ENCODE data around the gene ATG13.

Gene ATG13

GRCh38 chr11:46677169-46677568 is 59.8 kb downstream of the ATG13 start:
- no peak for DNase-seq

DNA sequence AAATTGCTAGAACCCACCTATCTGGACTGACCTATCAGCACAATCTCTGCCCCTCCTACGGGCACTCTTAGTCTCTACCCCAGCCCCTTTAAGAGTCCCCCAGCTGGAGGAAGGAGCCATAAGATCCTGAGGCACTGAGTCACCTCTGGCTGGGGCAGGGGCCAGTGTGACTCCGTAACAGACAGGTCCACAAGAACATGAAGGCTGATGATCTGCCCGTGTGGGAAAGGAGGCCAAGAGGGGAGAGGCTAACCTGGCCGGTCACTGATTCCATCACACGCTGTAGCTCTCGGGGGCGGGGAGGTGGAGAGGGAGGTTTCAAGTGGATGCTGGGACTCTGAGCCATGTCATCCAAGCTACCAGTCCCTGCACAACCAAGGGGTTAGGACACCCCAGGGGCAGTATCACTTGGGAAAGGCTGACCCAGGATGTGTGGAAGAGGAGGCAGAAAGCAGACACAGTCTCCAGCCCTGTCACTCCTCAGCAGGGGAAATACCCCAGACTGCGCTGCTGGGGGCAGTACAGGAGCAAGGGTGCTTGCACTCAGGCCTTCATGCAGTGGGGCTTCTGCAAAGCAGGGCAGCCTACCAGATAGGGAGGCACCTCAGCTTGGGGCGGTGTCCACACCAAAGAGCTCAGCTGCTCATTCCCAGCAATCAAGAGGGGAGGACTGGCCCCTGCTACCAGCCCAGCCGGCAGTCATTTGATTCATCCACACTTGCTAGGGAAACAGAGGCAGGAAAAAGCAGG is 60.8 kb downstream of the ATG13 start:
- DNase-seq, result no peak

- DNase-seq, result no peak
These were observed 61.4 kb downstream of the ATG13 start for GRCh38 chr11:46678741-46679130.

DNA sequence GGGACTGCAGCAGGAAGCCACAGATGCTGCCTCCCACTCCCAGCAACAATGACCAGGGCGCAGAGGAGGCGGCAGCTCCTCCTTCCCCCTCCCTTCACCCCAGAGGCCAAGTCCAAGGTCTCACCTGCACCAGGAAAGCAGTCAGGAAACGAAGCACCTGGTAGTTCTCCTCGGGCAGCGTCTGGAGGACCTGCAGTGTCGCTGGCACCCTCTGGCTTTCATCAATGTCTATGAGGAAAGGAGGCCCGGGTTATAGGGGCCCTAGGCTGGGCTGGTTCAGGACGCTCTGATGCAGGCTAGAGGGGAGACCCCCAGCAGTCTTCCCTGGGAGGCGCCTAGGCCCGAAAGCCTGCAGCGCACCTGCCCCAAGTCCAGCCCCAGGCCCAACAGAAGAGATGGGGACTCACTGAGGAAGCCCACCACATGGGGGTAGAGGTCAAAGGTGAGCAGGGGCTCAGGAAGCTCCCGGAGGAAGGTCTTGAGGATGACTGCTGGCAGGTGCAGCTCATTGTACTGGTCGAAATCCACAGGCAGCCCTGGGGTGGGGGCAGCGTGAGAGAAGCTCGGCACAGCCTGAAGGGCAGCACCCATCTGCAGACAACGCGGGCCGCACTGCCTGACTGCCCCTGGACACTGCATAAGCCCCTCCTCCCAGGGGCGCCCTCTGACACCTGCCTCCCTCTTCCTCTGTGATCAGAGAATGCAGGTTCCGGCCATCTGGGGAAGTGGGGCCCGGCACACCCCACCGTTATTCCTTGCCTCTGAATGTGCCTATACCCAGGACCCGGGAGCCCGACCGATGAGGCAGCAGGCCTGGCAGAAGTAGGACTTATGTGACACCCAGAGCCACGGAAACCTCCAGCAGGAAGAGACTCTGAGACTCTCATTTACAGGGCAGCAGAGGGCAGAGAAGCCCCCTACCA is 62.1 kb downstream of the ATG13 start:
- DNase-seq, result no peak

- DNase-seq, result no peak
These were observed 62.9 kb downstream of the ATG13 start for GRCh38 chr11:46680164-46680760.

DNA sequence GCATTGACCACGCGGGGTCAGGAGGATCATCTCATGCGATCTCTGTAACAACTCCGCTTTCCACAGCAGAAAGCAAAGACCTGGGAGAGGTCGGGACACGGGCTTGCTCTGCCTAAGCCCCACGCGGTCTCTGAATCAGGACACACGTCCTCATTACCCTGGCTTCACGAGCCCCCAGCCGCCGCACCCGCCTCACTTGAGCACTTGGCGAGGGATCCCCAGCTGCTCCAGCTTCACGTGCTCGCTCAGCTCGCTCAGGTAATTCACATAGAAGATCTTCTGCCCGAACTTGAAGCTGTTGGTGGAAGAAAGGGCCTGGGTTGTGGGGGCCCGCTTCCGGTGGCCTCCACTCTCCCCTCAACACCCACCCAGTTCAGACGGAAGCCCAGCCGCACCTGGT is 63.5 kb downstream of the ATG13 start:
- no peak for DNase-seq

DNA sequence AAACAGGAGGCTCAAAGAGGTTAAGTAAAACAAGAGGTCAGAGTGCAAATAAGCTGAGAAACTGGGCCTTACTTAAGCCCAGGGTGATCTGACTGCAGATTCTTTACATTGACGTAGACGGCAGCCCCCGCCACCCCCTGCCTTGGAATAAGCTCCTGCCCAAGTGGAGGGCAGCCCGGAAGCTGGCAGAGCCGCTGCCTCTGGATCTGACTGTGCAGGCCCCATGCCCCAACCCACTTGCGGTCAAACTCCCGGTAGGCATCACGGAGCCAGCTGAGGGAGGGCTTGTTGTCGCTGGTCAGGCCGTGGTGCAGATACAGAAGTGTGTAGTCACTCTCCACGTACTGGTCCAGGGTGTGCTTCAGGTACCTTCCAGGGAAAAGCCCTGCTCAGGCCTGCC is 64.5 kb downstream of the ATG13 start:
- DNase-seq, result no peak

DNA sequence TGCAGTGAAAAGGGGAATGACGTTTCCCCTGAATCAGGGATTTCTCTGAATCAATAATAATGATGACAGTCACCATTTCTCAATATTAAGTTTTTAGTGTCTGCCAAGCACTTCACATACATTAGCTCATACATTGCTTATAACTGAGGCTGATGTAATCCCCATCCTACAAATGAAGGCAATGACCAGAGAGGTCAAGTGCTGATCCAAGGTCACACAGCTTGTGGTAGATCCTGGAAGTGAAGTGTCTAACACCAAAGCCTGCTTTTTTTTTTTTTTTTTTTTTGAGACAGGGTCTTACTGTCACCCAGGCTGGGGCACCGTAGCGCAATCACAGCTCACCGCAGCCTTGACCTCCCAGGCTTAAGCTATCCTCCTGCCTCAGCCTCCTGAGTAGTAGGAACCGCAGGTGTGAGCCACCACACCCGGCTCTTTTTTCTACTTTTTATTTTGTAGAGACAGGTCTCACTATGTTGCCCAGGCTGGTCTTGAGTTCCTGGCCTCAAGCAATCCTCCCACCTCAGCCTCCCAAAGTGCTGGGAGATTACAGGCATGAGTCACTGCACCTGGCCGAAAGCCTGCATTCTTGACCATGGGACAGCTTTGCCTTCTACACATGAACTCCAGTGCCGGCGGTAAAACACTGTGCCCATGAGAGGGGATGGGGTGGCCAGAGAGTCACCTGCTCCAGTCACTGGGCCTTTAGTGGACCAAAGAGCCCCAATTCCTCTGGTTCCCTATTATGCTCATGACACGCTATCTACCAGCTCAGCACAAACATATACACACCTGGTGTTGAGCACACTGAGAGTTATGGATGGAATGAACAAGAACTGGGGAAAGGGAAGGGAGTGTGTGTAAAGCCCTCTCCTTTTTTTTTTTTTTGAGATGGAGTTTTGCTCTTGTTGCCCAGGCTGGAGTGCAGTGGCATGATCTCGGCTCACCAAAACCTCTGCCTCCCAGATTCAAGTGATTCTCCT is 65.7 kb downstream of the ATG13 start:
- no peak for DNase-seq

DNA sequence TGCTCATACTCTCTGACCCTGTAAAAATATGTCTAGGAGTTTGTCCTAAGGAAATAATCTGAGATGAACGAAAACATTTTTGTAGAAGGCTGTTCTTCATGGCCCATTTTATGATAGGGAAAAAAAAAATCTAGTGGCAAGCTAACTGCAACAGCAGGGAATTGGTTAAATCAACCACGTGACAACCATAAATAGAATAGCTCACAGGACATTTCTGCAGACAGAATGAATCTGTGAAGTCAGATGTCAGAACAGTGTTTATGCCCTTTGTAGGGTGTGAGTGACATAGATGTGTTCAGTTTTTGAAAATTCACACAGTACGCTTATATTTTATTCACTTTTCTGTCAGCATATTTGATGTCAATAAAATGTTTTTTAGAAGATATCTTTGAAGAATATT is 67.0 kb downstream of the ATG13 start:
- DNase-seq, result no peak

DNA sequence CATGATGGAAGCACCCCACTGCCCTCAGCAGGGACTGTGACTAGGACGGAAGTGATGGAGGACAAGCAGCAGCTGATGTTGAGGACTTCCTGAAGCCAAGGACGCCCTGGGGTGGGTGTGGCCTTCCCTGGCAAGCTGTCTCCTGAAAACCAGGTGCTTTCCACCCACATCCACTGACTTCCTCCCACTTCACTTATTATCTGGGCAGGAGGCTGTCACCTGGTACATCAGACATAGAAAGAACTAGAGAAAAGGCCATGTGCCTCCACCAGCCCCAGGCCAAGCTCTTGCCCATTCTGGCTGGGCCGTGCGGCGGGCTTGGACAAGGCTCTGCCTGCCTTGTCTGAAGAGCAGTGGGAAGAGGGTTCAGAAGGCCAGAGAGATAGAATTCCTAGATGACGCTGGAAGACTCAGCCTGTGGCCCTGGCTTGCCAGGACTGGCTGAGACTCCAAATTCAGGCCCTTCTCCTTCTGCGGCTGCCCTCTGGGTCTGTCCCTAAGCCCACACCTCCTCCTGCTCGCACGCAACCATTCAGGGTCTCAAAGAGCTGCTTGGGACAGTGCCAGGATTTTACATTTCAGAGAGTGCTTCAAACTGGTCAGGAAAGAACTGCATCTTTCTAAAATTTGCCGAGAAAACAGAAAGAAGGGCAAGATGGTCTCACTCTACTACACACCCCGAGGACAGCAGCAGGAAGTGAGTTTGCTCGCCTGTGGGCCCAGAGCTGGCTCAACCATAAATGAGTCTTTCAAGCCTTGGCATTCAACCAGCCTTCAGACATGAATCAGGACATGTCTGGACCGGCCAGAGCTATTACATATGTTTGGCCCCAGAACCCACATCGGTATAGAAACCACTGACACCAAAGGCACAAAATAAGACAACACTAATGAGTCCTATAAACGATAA is 69.8 kb downstream of the ATG13 start:
- DNase-seq, result no peak

DNA sequence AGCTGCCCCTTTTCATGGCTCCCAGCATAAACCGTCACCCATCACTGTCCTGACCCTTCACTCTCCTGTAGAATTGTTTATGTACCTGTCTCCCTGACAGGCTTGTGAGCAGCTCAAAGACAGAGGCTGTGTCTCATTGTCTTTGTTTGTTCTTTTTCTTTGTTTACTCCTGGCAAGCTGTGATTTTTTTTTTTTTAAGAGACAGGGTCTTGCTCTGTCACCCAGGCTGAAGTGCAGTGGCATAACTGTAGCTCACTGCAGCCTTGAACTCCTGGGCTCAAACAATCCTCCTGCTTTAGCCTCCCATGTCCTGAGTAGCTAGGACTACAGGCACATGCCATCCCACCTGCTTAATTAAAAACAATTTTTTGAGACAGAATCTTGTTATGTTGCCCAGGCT is 73.3 kb downstream of the ATG13 start:
- DNase-seq, result no peak

GRCh38 chr11:46692450-46692849 is 75.1 kb downstream of the ATG13 start:
- no peak for DNase-seq

GRCh38 chr11:46693597-46694012 is 76.3 kb downstream of the ATG13 start:
- DNase-seq, result no peak

GRCh38 chr11:46694072-46694471 is 76.7 kb downstream of the ATG13 start:
- no peak for DNase-seq

- no peak for DNase-seq
These were observed 77.3 kb downstream of the ATG13 start for GRCh38 chr11:46694607-46695006.

DNA sequence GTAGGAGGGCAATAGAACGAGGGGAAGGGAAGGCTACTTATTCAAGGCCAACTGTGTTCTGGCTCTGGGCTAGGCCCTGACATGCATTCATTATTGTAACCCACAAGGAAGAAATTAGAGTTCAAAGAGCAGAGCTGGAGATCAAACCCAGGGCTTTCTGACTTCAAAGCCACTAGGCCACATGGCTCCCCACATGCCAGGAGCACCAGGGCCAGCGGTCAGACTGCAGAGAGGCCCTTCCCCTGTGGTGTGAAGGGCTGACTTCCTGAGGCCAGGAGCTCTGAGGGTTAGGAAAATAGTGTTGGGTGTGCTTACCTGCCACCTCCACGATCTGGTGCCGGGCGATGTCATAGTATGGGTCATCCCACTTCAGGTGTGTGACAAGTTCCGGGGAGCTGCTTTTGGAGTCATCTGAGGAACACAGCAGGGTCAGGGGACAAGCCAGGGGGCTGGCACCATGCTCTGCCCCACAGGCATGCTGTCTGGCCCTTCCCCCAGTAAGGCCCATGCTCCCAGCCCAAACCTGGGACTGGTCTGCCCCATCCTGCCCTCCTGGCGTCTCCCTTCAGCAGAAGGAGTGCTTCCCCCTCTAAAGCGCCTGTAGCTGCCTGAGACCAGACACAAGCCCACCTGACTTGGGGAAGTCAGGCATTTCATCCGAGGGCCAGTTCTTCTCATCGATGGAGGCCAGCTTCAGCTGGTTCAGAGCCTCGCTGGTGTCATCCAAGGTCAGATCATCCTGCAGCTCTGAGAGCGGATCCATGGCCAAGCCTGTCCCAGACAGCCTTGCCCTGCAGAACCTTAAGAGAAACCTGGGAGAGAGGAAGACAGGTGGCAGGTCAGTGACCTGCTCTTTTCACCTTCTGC is 78.2 kb downstream of the ATG13 start:
- DNase-seq, result no peak

DNA sequence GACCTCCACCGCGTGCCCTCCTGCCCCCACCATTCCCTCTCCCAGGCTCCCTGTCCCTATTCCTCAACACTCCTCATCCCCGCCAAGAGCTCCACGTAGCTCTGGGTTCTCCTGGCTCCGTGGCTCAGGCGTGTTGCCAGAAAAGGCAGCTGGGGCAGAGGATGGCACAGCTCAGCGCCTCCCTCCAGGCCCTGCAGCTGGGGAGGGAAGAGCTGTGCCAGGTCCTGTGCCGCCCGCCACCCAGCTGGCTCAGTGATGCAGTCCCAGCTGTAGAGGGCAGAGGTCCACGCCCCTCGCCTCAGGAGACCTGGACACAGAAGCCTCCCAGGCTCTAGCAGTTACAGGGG is 78.8 kb downstream of the ATG13 start:
- no peak for DNase-seq

- DNase-seq, result no peak
These were observed 80.0 kb downstream of the ATG13 start for GRCh38 chr11:46697303-46697702.

DNA sequence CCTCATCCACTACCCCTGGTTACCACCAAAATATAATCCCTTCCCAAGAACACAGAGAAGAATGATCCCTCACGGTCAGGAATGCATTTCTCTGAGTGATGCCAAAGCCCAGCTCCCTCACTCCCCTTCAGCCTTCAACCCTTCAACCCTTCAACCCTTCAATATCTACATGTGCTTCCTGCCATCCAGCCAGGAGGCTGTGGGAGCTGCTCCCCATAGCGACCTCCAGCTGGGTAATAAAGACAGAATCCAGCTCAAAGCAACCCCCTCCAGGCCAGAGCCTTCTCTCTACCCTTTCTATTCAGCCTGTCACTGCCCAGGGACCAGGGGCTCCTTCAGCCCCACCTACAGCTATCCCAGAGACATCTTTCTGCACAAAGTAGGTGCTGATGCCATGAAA is 80.4 kb downstream of the ATG13 start:
- no peak for DNase-seq

- DNase-seq, result no peak
These were observed 81.2 kb downstream of the ATG13 start for GRCh38 chr11:46698597-46698996.
